K562 (cell line): ENCODE measurements around the gene HDAC3. TPM values are rescaled to one million over a fixed set of nuclear protein-coding genes. Genes with fewer than 3 reads are reported as not detected.

Experiments used
- COPS2 ChIP-seq: fragments of 450-650 bp; conservative IDR thresholded peaks from 2 replicates; pipeline ENCODE4 v1.6.1; 2016; ENCODE audit warnings: mild to moderate bottlenecking, moderate library complexity
- GMEB1 ChIP-seq: fragments of 250-450 bp; sonication (Bioruptor Pico); IDR thresholded peaks from 2 replicates; pipeline ENCODE4 v1.4.0; 2020; ENCODE audit warnings: mild to moderate bottlenecking
- LCOR ChIP-seq: sonication (generic); formaldehyde crosslinking; IDR thresholded peaks from 2 replicates; pipeline ENCODE4 v1.8.0; 2022; ENCODE audit warnings: mild to moderate bottlenecking, missing genetic modification reagents
- NFE2 ChIP-seq: IDR thresholded peaks from 2 replicates; pipeline ENCODE4 v1.6.1; 2014; ENCODE audit warnings: antibody characterized with exemption, low read depth
- NFIC ChIP-seq: fragments of 450-650 bp; IDR thresholded peaks from 2 replicates; pipeline ENCODE4 v1.6.1; 2017; ENCODE audit warnings: mild to moderate bottlenecking, inconsistent platforms
- POU5F1 ChIP-seq: fragments of 150-350 bp; IDR thresholded peaks from 2 replicates; pipeline ENCODE4 v1.6.1; 2014; ENCODE audit warnings: borderline replicate concordance, low read length, low read depth, mild to moderate bottlenecking; ENCODE audit not compliant: partially characterized antibody
- RAD51 ChIP-seq: fragments of 450-650 bp; IDR thresholded peaks from 2 replicates; pipeline ENCODE4 v1.7.1; 2016; ENCODE audit warnings: low read depth, mild to moderate bottlenecking, borderline replicate concordance
- RBM14 ChIP-seq: fragments of 200-400 bp; formaldehyde crosslinking; IDR thresholded peaks from 2 replicates; pipeline ENCODE4 v1.6.1; 2018; ENCODE audit warnings: low read depth, mild to moderate bottlenecking, low read length, moderate library complexity, borderline replicate concordance; ENCODE audit not compliant: insufficient read depth
- SMAD4 ChIP-seq: fragments of 250-450 bp; sonication (Bioruptor Pico); conservative IDR thresholded peaks from 2 replicates; pipeline ENCODE4 v1.8.0; 2021; ENCODE audit warnings: inconsistent platforms, mild to moderate bottlenecking, moderate library complexity
- XRCC3 ChIP-seq: fragments of 450-650 bp; IDR thresholded peaks from 2 replicates; pipeline ENCODE4 v1.6.1; 2017; ENCODE audit warnings: mild to moderate bottlenecking, moderate library complexity
- ZBTB40 ChIP-seq, 2 experiments: fragments of 450-650 bp in 1 of 2; sonication (generic) in 1 of 2; formaldehyde crosslinking in 1 of 2; IDR thresholded peaks; 2 replicates each; pipeline versions ENCODE4 v1.7.1 to v1.9.0; 2016 to 2022; ENCODE audit warnings: inconsistent platforms in 1 of 2, mild to moderate bottlenecking in 1 of 2, missing genetic modification reagents in 1 of 2
- ZNF184 ChIP-seq: sonication (generic); formaldehyde crosslinking; IDR thresholded peaks from 2 replicates; pipeline ENCODE4 v1.5.0; 2020; ENCODE audit warnings: missing genetic modification reagents
- ZNF395 ChIP-seq: fragments of 200-800 bp; sonication (Bioruptor generic); IDR thresholded peaks from 2 replicates; pipeline ENCODE4 v1.6.1; 2017; ENCODE audit warnings: missing genetic modification characterization, missing compliant biosample characterization
- polyA plus RNA-seq, 8 experiments: library from polyadenylated mRNA; depleted of rRNA in 4 of 8; stranded (reverse) in 5 of 8; unstranded in 3 of 8; fragments of >200 nt; fragmentation: Nextera tagmentation in 2 of 8; fragmentation: Illumina TruSeq in 1 of 8; extraction: Ambion mirVana in 2 of 8; extraction: Trizol in 1 of 8; gene quantifications; 2 replicates each; pipeline versions ENCODE4 v1.2.1 to v1.2.3, GENCODE V29; 2011 to 2014; ENCODE audit warnings: inconsistent platforms in 1 of 8, missing spikeins in 1 of 8
- total RNA-seq, 7 experiments: library from RNA; depleted of rRNA in 6 of 7; stranded (reverse); fragments of >200 nt in 6 of 7; fragmentation: Illumina TruSeq in 2 of 7; extraction: Trizol in 2 of 7; gene quantifications; 2 replicates each; pipeline versions ENCODE4 v1.2.1 to v1.2.3, GENCODE V29; 2011 to 2021; ENCODE audit warnings: low replicate concordance in 1 of 7
- TF ChIP-seq, protein P1 (sequence below): sonication (generic); formaldehyde crosslinking; IDR thresholded peaks from 2 replicates; pipeline ENCODE4 v1.8.1; 2023; ENCODE audit warnings: mild to moderate bottlenecking, missing genetic modification reagents

HDAC3 gene
- total and polyA plus RNA-seq, 9 of the 15 experiments (the other 6 are each of a cell fraction or from before 2014, with no cell fraction given): 89.7 to 191 (median 119) TPM

GRCh38 chr5:141669520-141669919 lies 32.9 kb upstream of the HDAC3 start (continued):
- no peak for TF ChIP-seq ZBTB40 (IDR thresholded peaks at IDR 0.05)
- TF ChIP-seq ZBTB40 (CRISPR knock-in tag; IDR thresholded peaks at IDR 0.05): no peak
- TF ChIP-seq, protein P1, sequence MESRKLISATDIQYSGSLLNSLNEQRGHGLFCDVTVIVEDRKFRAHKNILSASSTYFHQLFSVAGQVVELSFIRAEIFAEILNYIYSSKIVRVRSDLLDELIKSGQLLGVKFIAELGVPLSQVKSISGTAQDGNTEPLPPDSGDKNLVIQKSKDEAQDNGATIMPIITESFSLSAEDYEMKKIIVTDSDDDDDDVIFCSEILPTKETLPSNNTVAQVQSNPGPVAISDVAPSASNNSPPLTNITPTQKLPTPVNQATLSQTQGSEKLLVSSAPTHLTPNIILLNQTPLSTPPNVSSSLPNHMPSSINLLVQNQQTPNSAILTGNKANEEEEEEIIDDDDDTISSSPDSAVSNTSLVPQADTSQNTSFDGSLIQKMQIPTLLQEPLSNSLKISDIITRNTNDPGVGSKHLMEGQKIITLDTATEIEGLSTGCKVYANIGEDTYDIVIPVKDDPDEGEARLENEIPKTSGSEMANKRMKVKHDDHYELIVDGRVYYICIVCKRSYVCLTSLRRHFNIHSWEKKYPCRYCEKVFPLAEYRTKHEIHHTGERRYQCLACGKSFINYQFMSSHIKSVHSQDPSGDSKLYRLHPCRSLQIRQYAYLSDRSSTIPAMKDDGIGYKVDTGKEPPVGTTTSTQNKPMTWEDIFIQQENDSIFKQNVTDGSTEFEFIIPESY (CRISPR knock-in tag): no peak
- no peak for TF ChIP-seq ZNF184 (CRISPR knock-in tag)
- TF ChIP-seq ZNF395 (CRISPR knock-in tag): no peak
- TF ChIP-seq COPS2: no peak
- TF ChIP-seq RAD51: peak; percentile 11; the same call in 1 of the 2 replicates
- peak; percentile 57; the same call in 1 of the 2 replicates for TF ChIP-seq LCOR (CRISPR knock-in tag)
- TF ChIP-seq NFIC: no peak
- TF ChIP-seq RBM14: no peak
- no peak for TF ChIP-seq POU5F1
- TF ChIP-seq SMAD4 (CRISPR knock-in tag): no peak
- peak; percentile 10; the same call in 1 of the 2 replicates for TF ChIP-seq NFE2
- no peak for TF ChIP-seq XRCC3
- TF ChIP-seq GMEB1 (CRISPR knock-in tag): no peak
